ENCODE results near the gene CHI3L1. TPM values are rescaled to one million over a fixed set of nuclear protein-coding genes. Genes with fewer than 3 reads are reported as not detected.

CHI3L1 gene
- total RNA-seq, 1 experiment from 2014 or later, result 0.42 TPM

DNA sequence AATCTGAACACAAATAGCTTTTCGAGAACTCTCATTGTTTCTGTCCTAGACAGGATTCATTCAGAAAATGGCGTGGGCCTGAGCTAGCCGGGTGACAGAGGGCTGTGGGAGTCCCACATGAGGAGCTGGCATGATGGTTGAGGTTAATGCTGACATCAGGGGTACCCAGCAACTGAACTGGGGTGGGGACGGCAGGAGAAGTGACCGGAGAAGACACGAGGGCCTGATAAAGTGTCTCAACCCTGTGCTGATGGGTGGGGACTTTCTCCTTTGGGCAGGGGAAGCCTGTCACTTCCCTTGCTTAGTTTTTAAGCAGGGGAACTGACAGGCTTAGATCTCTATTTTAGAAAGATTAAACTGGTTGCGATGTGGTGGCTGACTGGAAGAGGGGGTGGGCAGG is 28.4 kb upstream of the CHI3L1 start:
- no peak for DNase-seq
- H3K36me3 ChIP-seq (replicated peaks; ENCODE audit: control insufficient read depth, insufficient read depth, low read length), result no peaks in the 10 kb centered on the region
- no peak overlapping the region for H3K4me3 ChIP-seq (ENCODE audit: insufficient read depth, low read depth, low read length)
- no peaks in the 10 kb centered on the region for H3K27me3 ChIP-seq (ENCODE audit: control insufficient read depth, insufficient read depth, low read length)

DNA sequence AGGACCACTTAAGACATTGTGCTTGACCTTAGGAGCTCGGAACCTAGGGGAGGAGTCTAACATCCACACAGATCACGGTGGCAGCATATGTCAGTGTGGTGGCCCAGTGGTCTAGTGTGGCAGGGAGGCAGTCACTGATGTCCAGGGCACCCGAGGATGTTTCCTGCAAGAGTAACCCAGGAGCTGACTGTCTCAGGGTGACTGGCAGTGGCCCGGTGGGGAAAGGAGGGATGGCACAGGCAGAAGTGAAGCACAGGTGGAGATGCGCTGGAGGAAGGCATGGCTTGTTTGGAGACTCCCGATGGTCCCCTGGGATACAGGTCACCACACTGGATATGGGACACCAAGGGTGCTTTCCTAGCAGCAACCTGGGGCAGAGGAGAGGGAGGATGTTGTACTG is 26.6 kb upstream of the CHI3L1 start:
- Histone ChIP-seq H3K36me3 (replicated peaks; ENCODE audit: control insufficient read depth, insufficient read depth, low read length) (no peaks in the 10 kb centered on the region), H3K4me3 (ENCODE audit: insufficient read depth, low read depth, low read length) (no peak overlapping the region), H3K27me3 (ENCODE audit: control insufficient read depth, insufficient read depth, low read length) (no peaks in the 10 kb centered on the region)
- DNase-seq, result no peak

DNA sequence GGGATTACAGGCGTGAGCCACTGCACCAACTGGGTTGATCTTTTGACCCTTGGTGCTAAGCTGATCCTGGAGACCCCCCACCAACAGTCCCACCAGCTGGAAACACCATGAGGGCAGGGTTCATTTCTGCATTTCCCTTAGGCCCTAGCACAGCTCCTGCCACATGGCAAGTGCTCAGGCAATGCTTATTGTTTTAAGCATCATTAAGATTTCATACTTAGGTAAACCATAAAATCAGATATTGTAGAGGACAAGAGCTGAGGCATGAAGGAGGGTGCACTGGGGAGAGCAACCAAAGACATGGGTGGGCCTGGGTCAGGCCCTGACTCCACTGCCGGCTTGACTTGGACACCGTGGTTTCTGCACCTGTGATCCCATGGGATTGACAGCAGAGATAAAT is 25.3 kb upstream of the CHI3L1 start:
- no peak overlapping the region for H3K4me3 ChIP-seq (ENCODE audit: insufficient read depth, low read depth, low read length)
- H3K27me3 ChIP-seq (ENCODE audit: control insufficient read depth, insufficient read depth, low read length), result no peaks in the 10 kb centered on the region
- H3K36me3 ChIP-seq (replicated peaks; ENCODE audit: control insufficient read depth, insufficient read depth, low read length), result no peaks in the 10 kb centered on the region
- DNase-seq, result no peak

DNA sequence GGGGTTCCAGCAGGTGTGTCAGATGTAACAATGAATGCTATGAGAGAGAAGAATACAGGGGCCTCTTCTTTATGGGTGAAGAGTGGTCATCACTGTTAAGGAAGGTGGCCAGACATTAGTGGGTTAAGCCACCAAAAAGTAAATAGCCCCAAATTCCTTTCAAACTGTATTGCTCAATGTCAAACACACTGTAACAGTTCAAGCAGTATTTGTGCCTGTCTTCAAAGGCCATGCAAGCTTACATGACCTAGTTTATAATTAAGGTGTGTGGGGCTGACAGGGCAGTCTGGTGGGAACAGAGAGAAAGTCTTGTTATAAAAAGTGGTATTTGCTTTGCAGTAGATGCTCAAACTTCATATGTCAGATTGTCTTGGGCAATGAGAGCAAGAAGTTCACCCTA is 24.5 kb upstream of the CHI3L1 start:
- Histone ChIP-seq H3K36me3 (replicated peaks; ENCODE audit: control insufficient read depth, insufficient read depth, low read length) (no peaks in the 10 kb centered on the region), H3K27me3 (ENCODE audit: control insufficient read depth, insufficient read depth, low read length) (no peaks in the 10 kb centered on the region), H3K4me3 (ENCODE audit: insufficient read depth, low read depth, low read length) (no peak overlapping the region)
- DNase-seq, result no peak

DNA sequence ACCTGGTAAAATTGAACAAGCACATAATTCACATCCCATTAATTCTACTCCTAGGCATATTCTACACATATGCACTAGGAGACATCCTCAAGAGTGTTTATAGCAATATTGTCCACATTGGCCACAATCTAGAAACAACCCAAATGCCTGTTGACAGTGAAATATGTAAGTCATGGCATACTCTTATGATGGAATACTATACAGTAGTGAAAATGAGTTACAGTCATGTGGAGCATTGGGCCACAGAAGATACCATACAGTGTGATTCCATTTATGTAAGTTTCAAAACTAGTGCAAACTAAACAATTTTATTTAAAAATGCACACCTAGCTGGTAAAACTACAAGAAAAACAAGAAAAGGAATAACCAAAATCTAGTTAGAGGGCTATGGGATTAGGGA is 23.8 kb upstream of the CHI3L1 start:
- no peaks in the 10 kb centered on the region for H3K27me3 ChIP-seq (ENCODE audit: control insufficient read depth, insufficient read depth, low read length)
- no peaks in the 10 kb centered on the region for H3K36me3 ChIP-seq (replicated peaks; ENCODE audit: control insufficient read depth, insufficient read depth, low read length)
- no peak overlapping the region for H3K4me3 ChIP-seq (ENCODE audit: insufficient read depth, low read depth, low read length)
- DNase-seq, result no peak

DNA sequence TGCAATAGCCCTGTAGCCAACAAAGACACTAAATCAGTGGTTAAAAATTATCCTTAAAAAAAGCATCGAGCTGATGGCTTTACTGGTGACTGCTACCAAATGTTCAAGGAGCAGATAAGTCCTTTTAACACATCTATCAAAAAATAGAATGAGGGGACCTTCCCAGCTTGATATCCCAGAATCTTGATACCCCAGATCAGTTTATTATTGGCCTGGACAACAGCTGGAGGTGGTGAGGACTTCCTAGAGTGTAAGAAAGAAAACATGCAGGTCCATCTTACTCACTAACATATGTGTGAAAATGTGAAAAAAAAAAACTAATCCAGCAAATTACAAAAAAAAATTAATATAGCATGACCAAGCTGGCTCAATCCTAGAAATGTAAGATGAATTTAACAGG is 21.7 kb upstream of the CHI3L1 start:
- H3K4me3 ChIP-seq (ENCODE audit: insufficient read depth, low read depth, low read length), result no peak overlapping the region
- no peaks in the 10 kb centered on the region; the same call in 1 of the 2 replicates for H3K27me3 ChIP-seq (ENCODE audit: control insufficient read depth, insufficient read depth, low read length)
- no peak for DNase-seq
- H3K36me3 ChIP-seq (replicated peaks; ENCODE audit: control insufficient read depth, insufficient read depth, low read length), result no peaks in the 10 kb centered on the region

DNA sequence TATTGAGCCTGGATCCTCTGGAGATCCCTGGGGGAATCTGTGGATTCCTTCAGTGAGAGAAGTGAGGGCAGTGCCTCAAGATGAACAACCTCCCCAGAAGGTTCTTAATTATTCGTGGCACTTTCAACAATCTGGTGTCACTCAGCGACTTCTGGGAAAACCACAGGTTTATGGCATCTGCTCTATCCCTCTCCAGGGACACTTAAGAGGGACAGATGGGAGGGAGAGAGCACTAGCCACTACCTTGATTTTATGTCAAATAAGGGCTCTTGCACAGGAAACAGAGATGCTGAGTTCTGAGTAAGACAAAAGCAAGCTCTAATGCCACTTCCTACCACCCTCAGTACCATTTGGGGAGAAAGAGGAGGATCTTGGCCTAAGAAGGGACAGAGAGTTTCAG is 21.2 kb upstream of the CHI3L1 start:
- Histone ChIP-seq H3K36me3 (replicated peaks; ENCODE audit: control insufficient read depth, insufficient read depth, low read length) (no peaks in the 10 kb centered on the region), H3K4me3 (ENCODE audit: insufficient read depth, low read depth, low read length) (no peak overlapping the region), H3K27me3 (ENCODE audit: control insufficient read depth, insufficient read depth, low read length) (no peaks in the 10 kb centered on the region; the same call in 1 of the 2 replicates)
- DNase-seq, result no peak

DNA sequence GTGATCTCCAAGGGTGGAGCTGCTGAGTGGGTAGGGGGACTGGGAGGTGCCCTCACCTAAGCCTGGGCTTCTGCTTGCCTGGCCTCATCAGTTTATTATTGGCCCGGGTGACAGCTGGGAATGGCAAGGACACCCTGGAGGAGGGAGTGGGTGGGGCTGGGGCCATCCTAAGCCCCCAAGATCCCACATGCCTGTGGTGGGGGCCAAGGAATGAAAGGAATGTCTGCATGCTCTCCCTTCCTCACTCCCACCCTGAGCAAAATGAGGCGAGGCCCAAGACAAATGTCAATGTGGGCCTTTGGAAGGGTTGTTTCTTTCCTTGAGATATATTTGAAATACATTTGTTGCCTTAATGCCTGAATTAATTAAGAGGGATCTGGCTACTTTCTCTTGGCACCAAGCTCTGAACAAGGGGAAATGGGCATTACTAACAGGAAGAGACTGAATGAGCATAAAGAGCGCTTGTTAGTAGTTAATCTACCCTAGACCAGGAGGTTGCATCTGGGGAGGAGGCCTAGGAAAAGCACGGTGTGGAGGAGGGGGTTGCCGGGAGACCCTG is 19.7 kb upstream of the CHI3L1 start:
- H3K36me3 ChIP-seq (replicated peaks; ENCODE audit: control insufficient read depth, insufficient read depth, low read length), result no peaks in the 10 kb centered on the region
- H3K27me3 ChIP-seq (ENCODE audit: control insufficient read depth, insufficient read depth, low read length), result no peaks in the 10 kb centered on the region; the same call in 1 of the 2 replicates
- no peak for DNase-seq
- no peak overlapping the region for H3K4me3 ChIP-seq (ENCODE audit: insufficient read depth, low read depth, low read length)

DNA sequence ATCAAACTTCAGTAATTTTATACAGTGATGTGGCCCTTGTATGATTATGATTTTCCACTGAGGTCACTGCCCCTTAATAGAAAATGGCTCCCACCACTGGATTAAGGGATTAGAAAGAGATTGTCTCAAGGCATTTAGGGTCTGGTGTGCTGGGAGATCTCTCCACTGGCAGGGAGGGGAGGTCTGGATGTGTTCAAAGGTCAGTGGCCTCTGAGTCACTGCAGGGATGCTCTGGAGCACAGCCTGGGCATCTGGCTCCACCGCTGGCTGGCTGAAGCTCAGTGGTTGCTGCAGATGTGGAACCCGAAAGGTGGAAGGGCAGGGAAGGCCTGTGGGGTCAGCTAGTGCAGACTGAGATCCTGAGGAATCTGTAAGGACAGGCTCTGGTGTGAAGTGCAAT is 18.3 kb upstream of the CHI3L1 start:
- Histone ChIP-seq H3K4me3 (ENCODE audit: insufficient read depth, low read depth, low read length) (no peak overlapping the region), H3K27me3 (ENCODE audit: control insufficient read depth, insufficient read depth, low read length) (no peaks in the 10 kb centered on the region; the same call in 1 of the 2 replicates), H3K36me3 (replicated peaks; ENCODE audit: control insufficient read depth, insufficient read depth, low read length) (no peaks in the 10 kb centered on the region)
- DNase-seq, result no peak

DNA sequence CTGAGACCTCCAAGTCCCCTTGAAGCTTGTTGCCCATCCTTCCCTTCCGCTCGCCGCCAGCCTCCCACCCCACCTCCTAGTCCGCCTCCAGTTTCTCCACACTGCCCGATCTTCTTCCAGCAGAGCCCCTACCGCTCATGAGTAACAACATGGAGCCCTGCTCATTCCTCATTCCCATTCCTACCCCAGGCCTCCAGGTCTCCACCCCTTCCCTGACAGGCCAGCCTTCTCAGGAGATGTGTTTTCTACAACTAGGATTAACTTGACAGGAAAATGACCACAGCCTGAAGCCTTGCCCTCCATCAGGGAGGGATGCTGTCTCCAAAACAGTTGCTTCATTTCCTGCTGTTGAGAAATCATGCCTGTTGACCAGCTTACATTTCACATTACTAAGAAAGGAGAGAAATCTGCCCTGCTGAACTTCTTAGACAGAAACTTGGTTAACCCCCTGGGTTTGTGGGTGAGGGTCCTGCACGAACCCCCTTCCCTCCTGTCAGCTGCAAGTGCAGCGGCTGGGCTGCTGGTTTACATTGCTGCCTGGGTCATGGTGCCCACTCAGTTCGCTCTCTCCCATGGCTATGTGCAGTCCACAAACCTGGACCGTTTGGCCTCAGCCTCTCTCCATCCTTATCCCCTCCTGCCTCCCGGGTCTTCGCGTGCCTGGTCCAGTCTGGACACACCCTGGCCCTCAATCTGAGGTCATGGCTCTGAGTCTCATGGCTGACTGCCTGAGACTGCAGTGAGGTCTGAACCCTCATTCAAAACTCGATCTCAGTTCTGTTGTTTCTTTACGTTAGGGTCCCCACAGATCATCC is 16.1 kb upstream of the CHI3L1 start:
- no peak overlapping the region for H3K4me3 ChIP-seq (ENCODE audit: insufficient read depth, low read depth, low read length)

DNA sequence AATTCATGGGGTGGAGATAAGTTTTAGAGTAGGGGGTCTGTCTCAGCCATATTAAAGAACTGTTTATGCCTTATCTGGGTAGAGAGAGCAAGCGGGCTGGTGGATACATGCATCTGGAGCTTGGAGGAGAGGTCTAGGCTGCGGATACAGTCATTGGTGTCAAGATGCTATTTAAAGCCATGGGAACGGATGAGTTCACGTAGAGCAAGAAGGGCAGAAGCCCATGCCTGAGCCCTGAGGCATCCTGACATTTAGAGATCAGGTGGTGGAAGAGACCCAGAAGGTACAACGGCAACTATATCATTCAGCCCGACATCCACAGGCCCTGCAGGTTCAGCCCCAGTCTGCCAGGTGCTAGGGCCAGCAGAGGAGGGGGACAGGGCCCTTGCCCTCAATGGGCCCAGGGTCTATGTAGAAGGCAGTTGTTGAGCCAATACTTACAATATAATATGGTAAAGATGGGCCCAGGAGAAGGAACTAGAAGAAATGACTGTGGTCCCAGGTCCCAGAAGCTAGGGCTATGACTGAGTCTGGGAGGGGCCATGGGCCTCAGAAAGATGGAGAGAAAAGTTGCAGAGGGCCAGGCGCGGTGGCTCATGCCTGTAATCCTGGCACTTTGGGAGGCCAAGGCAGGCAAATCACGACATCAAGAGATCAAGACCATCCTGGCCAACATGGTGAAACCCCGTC is 15.2 kb upstream of the CHI3L1 start:
- no peak for DNase-seq
- no peak overlapping the region for H3K4me3 ChIP-seq (ENCODE audit: insufficient read depth, low read depth, low read length)
- H3K27me3 ChIP-seq (ENCODE audit: control insufficient read depth, insufficient read depth, low read length), result no peaks in the 10 kb centered on the region; the same call in 1 of the 2 replicates
- H3K36me3 ChIP-seq (replicated peaks; ENCODE audit: control insufficient read depth, insufficient read depth, low read length), result no peaks in the 10 kb centered on the region

More for the DNA sequence above, 16.1 kb upstream of the CHI3L1 start:
- no peaks in the 10 kb centered on the region; the same call in 1 of the 2 replicates for H3K27me3 ChIP-seq (ENCODE audit: control insufficient read depth, insufficient read depth, low read length)
- no peaks in the 10 kb centered on the region for H3K36me3 ChIP-seq (replicated peaks; ENCODE audit: control insufficient read depth, insufficient read depth, low read length)
- DNase-seq, result no peak

DNA sequence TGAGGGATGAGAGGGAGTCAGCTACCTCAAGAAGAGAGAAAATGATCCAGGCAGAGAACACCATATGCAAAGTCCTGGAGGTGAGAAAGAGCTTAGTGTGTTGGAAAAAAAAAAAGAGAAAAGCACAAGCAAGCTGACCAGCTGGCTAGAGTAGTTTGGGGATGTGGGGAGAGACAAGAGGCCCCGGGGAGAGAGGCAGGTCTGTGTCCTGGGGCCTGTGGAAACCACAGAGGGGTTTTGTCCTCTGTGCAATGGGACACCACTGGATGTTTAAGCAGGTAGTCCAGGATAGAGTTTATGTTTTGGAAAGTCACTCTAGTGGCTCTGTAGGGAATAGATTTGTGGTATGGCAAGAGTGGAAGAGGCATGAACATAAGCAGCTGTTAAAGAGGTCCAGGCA is 14.4 kb upstream of the CHI3L1 start:
- no peaks in the 10 kb centered on the region for H3K36me3 ChIP-seq (replicated peaks; ENCODE audit: control insufficient read depth, insufficient read depth, low read length)
- H3K4me3 ChIP-seq (ENCODE audit: insufficient read depth, low read depth, low read length), result no peak overlapping the region
- no peak for DNase-seq
- H3K27me3 ChIP-seq (ENCODE audit: control insufficient read depth, insufficient read depth, low read length), result no peaks in the 10 kb centered on the region; the same call in 1 of the 2 replicates

DNA sequence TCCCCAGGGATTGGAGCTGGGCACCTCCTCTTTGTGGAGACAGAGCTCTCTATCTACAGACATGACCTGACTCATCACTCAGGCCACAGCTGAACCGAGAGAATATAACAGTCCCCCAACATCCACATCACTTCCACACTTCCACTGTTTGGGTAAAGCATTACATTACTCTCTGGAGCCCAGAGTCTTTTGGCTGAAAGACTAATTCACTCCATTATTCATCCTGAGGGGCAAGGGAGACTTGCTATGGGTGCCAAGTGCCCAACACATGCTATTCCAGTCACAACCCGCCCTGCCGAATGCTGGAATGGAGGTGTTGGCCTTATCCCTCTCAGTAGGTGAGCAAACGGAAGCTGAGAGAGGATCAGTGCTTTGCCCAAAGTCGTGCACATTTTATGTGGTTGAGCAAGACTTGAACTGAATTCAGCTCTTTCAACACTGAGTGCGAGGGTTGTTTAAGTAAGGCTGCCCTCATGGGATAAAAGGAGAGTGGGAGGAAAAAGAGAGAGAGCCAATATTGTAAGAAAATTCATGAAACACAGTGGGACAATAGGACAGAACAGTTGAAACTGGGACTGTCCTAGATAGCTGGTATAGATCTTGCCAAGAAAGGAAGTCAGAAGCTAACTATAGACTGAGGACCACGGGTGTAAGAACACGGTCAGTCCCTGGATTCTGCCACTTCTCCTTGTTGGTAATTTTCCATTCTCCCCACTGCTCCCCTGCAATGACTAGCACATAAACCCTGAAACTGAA is 13.5 kb upstream of the CHI3L1 start:
- Histone ChIP-seq H3K36me3 (replicated peaks; ENCODE audit: control insufficient read depth, insufficient read depth, low read length) (no peaks in the 10 kb centered on the region), H3K27me3 (ENCODE audit: control insufficient read depth, insufficient read depth, low read length) (no peaks in the 10 kb centered on the region; the same call in 1 of the 2 replicates), H3K4me3 (ENCODE audit: insufficient read depth, low read depth, low read length) (no peak overlapping the region)
- no peak for DNase-seq

DNA sequence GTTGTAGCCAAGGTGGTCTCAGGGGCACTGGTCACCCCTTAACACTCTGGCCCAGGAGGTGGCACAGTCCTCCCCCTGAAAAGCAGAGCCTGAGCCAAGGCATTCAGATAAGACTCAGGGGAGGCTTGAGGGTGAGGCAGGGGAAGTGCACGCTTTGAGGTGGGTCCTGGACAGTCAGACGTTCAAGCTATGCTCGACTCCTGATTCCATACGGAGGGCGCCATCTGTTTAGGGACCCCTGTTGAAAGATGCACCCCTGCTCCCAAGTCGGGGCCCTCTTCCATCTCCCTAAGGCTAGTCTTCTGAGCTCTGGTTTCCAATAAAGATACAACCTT is 12.9 kb upstream of the CHI3L1 start:
- no peak for DNase-seq
- H3K36me3 ChIP-seq (replicated peaks; ENCODE audit: control insufficient read depth, insufficient read depth, low read length), result no peaks in the 10 kb centered on the region
- no peaks in the 10 kb centered on the region; the same call in 1 of the 2 replicates for H3K27me3 ChIP-seq (ENCODE audit: control insufficient read depth, insufficient read depth, low read length)
- H3K4me3 ChIP-seq (ENCODE audit: insufficient read depth, low read depth, low read length), result no peak overlapping the region

Measured in H7 (cell line).